ENCODE data around the gene IQGAP2. TPM values are rescaled to one million over a fixed set of nuclear protein-coding genes. Genes with fewer than 3 reads are reported as not detected.

The IQGAP2 gene
- total RNA-seq, 2 experiments from 2014 or later: 62.7 to 72.1 TPM

DNA sequence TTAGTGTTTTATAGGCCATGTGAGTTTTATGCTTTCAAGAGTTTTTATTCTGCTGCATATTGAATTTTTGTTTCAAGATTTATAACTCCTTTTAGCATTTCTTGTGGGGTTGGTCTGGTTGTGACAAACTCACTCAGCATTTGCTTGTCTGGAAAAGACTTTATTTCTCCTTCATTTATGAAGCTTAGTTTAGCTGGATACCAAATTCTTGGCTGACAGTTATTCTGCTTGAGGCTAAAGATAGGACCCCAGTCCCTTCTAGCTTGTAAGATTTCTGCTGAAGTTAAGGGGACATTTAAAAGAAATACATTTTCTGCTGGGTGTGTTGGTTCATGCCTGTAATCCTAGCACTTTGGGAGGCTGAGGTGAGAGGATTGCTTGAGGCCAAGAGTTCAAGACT lies 36.8 kb downstream of the IQGAP2 start:
- Mint-ChIP-seq H3K4me3 (no peak overlapping the region), H3K9me3 (ENCODE audit: insufficient read depth) (peaks cover 18% of the 10 kb centered on the region), H3K27me3 (ENCODE audit: low read depth) (no peaks in the 10 kb centered on the region), H3K4me1 (ENCODE audit: low read depth) (peaks cover 2% of the 10 kb centered on the region), H3K36me3 (ENCODE audit: low read depth) (peaks cover 34% of the 10 kb centered on the region), H3K27ac (no peak overlapping the region)
- ATAC-seq (no peak), DNase-seq (no peak)
- ChIA-PET POLR2A (no interaction called here), CTCF (no interaction called here)

DNA sequence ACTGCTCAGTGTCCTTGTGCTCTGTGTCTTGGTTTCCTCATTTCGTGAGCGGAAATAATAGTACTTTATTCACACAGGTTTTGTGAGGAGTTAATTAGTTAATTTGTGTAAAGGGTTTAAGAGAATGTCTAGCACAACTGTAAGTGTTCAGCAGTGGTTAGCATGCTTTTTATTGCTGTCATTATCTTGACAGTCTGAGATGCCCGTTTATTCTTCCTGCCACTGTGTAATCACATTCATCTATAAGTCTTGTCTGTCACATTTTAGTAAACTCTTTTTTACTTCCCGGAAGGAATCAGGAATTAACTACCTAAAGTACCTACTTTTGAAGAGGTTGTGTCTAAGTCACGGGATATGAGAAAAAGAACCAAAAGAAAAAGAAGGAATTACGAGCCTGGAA lies 38.0 kb downstream of the IQGAP2 start:
- Mint-ChIP-seq H3K27ac (no peak overlapping the region), H3K27me3 (ENCODE audit: low read depth) (no peaks in the 10 kb centered on the region), H3K36me3 (ENCODE audit: low read depth) (peaks cover 39% of the 10 kb centered on the region), H3K4me1 (ENCODE audit: low read depth) (peaks cover 2% of the 10 kb centered on the region), H3K4me3 (no peak overlapping the region), H3K9me3 (ENCODE audit: insufficient read depth) (peaks cover 14% of the 10 kb centered on the region)
- CTCF ChIA-PET: no interaction called here
- POLR2A ChIA-PET: no interaction called here
- DNase-seq (no peak), ATAC-seq (no peak)

DNA sequence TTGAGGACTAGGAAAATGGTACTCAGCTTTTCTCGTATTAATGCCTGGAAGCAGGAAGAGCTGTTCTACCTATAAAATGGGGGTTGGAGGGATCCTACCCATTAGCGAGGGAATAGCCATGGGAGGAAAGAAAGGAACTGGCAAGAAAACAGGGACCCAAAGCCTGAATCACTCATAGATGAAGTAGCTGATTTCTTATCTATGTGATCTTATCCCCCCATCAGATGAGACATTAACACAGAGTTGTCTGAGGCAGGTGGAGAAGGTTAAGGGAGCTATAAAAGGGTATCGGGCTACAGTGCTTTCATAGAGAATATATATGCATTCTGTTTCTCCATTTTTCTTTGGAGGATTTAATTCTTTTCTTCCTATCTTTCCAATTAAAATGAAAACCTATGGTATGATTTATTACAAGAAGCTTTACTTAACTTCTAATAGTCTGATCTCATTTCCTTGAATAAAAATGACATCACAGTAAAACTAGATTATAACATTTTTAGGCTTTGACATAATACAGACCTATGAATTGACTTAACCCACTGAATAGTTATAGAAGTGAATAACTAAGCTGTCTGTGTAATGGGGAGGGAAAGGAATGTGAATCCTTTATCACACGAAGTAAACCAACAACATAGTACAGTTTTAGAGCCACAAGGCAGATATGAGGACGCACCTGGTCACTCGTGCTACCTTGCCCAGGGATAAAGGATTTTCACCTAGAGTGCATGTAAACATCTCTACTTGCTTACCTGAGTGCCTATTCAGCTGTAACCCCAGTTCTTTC lies 39.0 kb downstream of the IQGAP2 start:
- DNase-seq (no peak), ATAC-seq (no peak)
- Mint-ChIP-seq H3K4me1 (ENCODE audit: low read depth) (peaks cover 2% of the 10 kb centered on the region), H3K9me3 (ENCODE audit: insufficient read depth) (peaks cover 14% of the 10 kb centered on the region), H3K27ac (no peak overlapping the region), H3K27me3 (ENCODE audit: low read depth) (no peaks in the 10 kb centered on the region), H3K36me3 (ENCODE audit: low read depth) (peaks cover 41% of the 10 kb centered on the region), H3K4me3 (no peak overlapping the region)
- CTCF ChIA-PET: interaction anchor here (0.7 to 1.2 kb wide), 2 partner anchors 38 to 333 kb away, joined by 3 read pairs; no protein-coding TSS in a partner anchor
- POLR2A ChIA-PET: no interaction called here

DNA sequence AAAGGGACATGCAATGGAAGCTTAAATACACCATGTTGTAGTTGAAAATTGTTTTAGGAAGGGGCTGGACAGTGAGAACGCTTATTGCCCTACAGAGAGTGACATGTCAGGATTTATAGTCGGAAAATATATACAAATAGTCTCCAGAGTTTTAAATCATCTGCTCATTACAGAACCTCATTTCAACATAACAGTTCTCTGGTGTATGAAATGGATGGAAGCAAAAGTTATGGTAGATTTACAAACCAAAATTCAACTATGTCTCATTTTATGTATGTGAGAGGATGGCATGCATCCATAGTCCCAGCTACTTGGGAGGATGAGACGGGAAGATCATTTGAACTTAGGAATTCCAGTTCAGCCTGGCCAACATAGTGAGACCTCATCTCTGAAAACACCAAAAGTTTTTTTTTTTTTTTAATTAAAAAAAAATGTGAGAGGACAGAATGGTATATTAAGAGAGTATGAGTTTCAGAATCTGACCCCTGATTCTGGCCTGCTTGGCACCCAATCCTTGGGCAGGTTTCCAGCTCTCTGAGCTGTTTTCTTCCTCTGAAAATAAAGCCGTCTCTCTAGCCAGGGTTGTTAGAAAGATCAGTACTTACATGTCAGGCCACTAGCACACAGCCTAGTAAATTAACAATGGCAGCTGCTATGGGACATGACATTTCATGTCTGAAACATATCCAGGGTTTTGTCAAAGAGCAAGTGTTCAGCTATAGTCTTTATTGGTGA lies 40.1 kb downstream of the IQGAP2 start:
- no peaks in the 10 kb centered on the region for H3K27me3 Mint-ChIP-seq (ENCODE audit: low read depth)
- H3K4me3 Mint-ChIP-seq: no peak overlapping the region
- peaks cover 41% of the 10 kb centered on the region for H3K36me3 Mint-ChIP-seq (ENCODE audit: low read depth)
- DNase-seq: no peak
- no peaks in the 10 kb centered on the region for H3K4me1 Mint-ChIP-seq (ENCODE audit: low read depth)
- POLR2A ChIA-PET: interaction anchor here (1.2 kb wide), 1 partner anchor 39 kb away, joined by 4 read pairs; no protein-coding TSS in a partner anchor
- ATAC-seq: no peak
- peak overlapping the region; percentile 20 for H3K27ac Mint-ChIP-seq
- H3K9me3 Mint-ChIP-seq (ENCODE audit: insufficient read depth): peaks cover 14% of the 10 kb centered on the region
- CTCF ChIA-PET: interaction anchor here (1.5 kb wide), 1 partner anchor 101 kb away, joined by 3 read pairs; no protein-coding TSS in a partner anchor

DNA sequence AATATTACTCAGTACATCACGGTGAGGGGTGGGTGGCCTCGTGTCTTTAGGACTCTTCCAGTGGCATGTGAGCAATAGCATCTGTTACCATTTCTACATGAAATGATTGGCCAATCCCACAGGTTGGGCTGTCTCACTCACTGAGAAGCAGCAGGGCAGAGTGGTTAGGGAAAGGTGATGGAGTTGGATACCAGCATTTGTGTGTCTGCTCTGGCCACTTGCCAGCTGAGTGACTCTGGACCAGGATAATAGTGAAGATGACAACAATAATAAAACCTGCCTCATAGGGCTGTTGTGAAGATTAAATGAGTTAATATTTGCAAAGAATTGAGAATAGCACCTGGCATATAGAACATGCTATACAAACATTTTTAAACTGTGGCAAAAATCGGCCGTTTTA lies 42.0 kb downstream of the IQGAP2 start:
- peaks cover 38% of the 10 kb centered on the region for H3K36me3 Mint-ChIP-seq (ENCODE audit: low read depth)
- H3K27me3 Mint-ChIP-seq (ENCODE audit: low read depth): no peaks in the 10 kb centered on the region
- peaks cover 10% of the 10 kb centered on the region for H3K4me1 Mint-ChIP-seq (ENCODE audit: low read depth)
- peaks cover under 1% of the 10 kb centered on the region for H3K9me3 Mint-ChIP-seq (ENCODE audit: insufficient read depth)
- POLR2A ChIA-PET: no interaction called here
- CTCF ChIA-PET: no interaction called here
- DNase-seq (no peak), ATAC-seq (no peak)
- H3K27ac Mint-ChIP-seq: no peak overlapping the region
- H3K4me3 Mint-ChIP-seq: no peak overlapping the region

DNA sequence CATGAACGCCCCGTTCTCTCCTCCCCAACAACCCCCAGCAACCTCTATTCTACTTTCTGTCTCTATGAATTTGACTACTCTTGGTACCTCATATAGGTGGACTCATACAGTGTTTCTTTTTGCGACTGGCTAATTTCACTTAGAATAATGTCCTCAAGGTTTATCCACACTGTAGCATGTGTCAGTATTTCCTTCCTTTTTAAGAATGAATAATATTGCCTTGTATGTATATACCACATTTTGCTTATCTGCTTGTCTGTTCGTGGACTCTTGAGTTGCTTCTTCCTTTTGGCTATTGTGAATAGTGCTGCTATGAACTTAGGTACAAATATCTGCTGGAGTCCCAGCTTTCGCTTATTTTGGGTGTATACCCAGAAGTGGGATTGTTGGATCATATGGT lies 42.7 kb downstream of the IQGAP2 start:
- ATAC-seq: no peak
- no peak overlapping the region for H3K27ac Mint-ChIP-seq
- peaks cover 41% of the 10 kb centered on the region for H3K36me3 Mint-ChIP-seq (ENCODE audit: low read depth)

DNA sequence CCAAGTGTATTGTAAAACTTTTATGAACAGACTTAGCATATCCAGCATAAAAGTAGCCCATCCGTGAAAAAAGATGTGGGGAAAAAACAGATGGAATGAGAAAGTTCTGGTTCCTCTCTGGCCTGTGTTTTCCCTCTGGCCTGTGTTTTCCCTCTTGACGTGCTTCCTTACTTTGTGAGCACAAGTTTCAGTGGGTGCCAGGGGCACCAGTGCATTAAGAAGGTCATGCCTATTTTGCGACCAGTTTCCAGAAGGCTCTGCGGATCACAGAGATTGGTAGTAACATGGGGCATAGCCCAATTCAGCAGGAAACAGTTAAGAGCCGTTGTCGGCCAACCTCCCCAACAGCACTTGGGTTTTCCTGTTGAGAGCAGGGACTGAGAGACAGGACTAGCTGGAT lies 43.7 kb downstream of the IQGAP2 start:
- ChIA-PET CTCF (no interaction called here), POLR2A (no interaction called here)
- Mint-ChIP-seq H3K4me3 (no peak overlapping the region), H3K9me3 (ENCODE audit: insufficient read depth) (no peaks in the 10 kb centered on the region), H3K27ac (no peak overlapping the region), H3K4me1 (ENCODE audit: low read depth) (peaks cover 23% of the 10 kb centered on the region), H3K27me3 (ENCODE audit: low read depth) (no peaks in the 10 kb centered on the region), H3K36me3 (ENCODE audit: low read depth) (peaks cover 42% of the 10 kb centered on the region)
- ATAC-seq (no peak), DNase-seq (no peak)

More for the DNA sequence above, 42.7 kb downstream of the IQGAP2 start:
- H3K4me1 Mint-ChIP-seq (ENCODE audit: low read depth): peaks cover 17% of the 10 kb centered on the region
- DNase-seq: no peak
- H3K27me3 Mint-ChIP-seq (ENCODE audit: low read depth): no peaks in the 10 kb centered on the region
- H3K4me3 Mint-ChIP-seq: no peak overlapping the region
- H3K9me3 Mint-ChIP-seq (ENCODE audit: insufficient read depth): no peaks in the 10 kb centered on the region
- ChIA-PET POLR2A (no interaction called here), CTCF (no interaction called here)

DNA sequence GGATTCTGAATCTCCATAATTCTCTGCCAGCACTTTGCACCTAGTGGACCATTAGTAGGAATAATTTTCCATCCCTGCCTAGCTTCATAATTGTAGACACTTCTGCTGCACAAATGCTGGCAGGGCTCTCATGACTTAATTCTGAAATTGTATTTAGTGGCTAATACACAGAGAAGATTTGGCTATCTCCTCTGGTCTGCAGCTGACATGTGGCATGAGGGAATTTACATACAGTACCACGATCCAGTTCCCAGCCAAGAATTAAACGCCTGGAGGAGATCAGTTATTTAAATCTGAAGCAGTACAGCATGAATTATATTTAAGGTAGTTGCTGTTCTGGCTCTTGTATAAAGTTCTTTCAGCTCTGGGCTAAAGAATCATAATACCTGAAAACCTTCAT lies 46.5 kb downstream of the IQGAP2 start:
- no peaks in the 10 kb centered on the region for H3K9me3 Mint-ChIP-seq (ENCODE audit: insufficient read depth)
- POLR2A ChIA-PET: interaction anchor here (0.6 kb wide), 1 partner anchor 31 kb away, joined by 3 read pairs; no protein-coding TSS in a partner anchor
- ATAC-seq (no peak), DNase-seq (no peak)
- no peak overlapping the region for H3K4me3 Mint-ChIP-seq
- no peak overlapping the region for H3K27ac Mint-ChIP-seq
- H3K27me3 Mint-ChIP-seq (ENCODE audit: low read depth): no peaks in the 10 kb centered on the region
- peaks cover 40% of the 10 kb centered on the region for H3K36me3 Mint-ChIP-seq (ENCODE audit: low read depth)
- CTCF ChIA-PET: interaction anchor here (0.8 to 1.2 kb wide), 2 partner anchors 36 to 94 kb away, joined by 3 read pairs; no protein-coding TSS in a partner anchor
- H3K4me1 Mint-ChIP-seq (ENCODE audit: low read depth): peaks cover 23% of the 10 kb centered on the region

DNA sequence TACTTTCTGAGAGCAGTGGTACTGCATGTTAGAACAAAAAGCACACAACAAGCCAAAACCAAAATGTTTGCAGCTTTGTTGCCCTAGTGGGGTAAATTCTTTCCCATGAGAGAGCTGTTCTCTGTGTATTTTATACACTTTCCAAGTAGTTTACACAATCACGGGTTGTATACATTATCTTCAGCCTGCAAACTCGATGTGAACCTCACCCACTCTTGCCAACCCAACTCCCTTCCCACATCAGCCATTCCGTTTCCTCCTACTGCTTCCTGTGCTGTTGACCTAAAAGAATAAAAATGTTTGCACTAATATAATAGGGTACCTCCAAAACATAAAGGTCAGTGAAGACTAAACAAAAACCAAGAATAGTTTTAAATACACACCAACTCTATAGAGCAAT lies 47.0 kb downstream of the IQGAP2 start:
- Mint-ChIP-seq H3K27me3 (ENCODE audit: low read depth) (no peaks in the 10 kb centered on the region), H3K4me1 (ENCODE audit: low read depth) (peaks cover 25% of the 10 kb centered on the region), H3K27ac (peak overlapping the region; percentile 40), H3K9me3 (ENCODE audit: insufficient read depth) (no peaks in the 10 kb centered on the region), H3K4me3 (no peak overlapping the region), H3K36me3 (ENCODE audit: low read depth) (peaks cover 38% of the 10 kb centered on the region)
- ATAC-seq (no peak), DNase-seq (no peak)
- ChIA-PET CTCF (interaction anchor here (0.8 to 1.3 kb wide), 4 partner anchors 10 to 94 kb away, joined by 3 to 5 read pairs (median 3); no protein-coding TSS in a partner anchor), POLR2A (no interaction called here)

DNA sequence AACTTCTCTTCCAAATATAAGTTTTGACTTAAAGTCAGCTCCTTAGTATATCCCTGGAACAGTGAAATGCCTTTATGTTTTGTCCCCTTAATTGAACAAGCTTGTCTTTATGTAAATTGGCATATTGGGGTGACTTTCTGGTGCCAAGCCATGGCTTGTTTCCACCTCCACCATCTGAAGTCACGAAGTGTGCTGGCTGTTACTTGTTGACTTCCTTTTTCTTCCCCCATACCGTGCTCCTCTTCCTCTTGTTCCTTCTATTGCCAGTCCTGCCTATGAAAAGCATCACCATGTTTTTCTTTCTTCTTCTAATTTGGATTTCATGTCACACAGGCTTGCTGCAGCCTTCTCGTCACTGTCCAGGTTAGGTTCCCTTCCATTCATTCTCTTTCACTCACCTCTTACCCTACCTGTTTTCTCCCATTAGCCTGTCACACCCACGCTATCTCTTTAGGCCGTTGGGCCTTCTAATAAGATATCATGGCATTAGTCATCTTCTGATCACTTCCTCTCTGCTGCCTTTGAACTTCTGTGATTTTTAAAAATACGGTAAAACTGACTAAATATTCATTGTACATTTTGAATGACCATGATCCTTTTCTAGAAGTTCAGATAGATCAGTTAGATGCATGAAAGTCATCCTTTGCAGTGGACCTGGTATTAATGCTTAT lies 48.1 kb downstream of the IQGAP2 start:
- ChIA-PET CTCF (interaction anchor here (0.8 to 1.3 kb wide), 4 partner anchors 9 to 93 kb away, joined by 3 to 5 read pairs (median 3); no protein-coding TSS in a partner anchor), POLR2A (no interaction called here)
- Mint-ChIP-seq H3K27ac (no peak overlapping the region), H3K4me1 (ENCODE audit: low read depth) (peaks cover 29% of the 10 kb centered on the region), H3K9me3 (ENCODE audit: insufficient read depth) (no peaks in the 10 kb centered on the region), H3K36me3 (ENCODE audit: low read depth) (peaks cover 36% of the 10 kb centered on the region), H3K27me3 (ENCODE audit: low read depth) (no peaks in the 10 kb centered on the region), H3K4me3 (no peak overlapping the region)
- DNase-seq (no peak), ATAC-seq (no peak)

DNA sequence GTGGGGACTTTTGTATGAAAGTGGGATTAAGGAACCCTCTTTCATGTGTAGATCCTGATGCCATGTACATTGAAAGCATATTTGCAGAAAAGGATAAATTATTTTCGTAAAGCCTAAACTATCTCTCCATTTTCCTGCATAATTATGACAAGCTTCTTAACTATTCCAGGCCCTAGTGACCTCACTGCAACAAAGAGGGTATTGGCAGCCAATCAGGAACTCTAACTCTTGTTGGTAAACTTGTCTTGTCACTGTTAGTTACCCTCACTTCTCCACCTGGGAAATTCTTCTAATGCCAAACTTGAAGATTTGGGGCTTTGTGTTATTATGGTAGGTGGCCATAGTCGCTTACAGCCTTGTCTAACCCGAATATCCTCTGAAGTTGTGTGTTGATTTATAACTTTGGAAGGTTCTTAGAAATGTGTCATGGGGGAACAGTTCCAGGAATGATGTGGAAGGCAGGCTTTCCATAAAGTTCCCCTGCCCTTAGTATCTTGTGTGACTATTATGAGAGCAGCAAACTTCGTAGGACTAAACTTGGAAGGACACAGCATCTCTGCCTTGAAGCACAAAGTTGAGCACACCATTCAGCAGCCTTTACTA lies 52.5 kb downstream of the IQGAP2 start:
- CTCF ChIA-PET: no interaction called here
- Mint-ChIP-seq H3K27ac (no peak overlapping the region), H3K9me3 (ENCODE audit: insufficient read depth) (no peaks in the 10 kb centered on the region), H3K36me3 (ENCODE audit: low read depth) (peaks cover 30% of the 10 kb centered on the region), H3K4me1 (ENCODE audit: low read depth) (peaks cover 37% of the 10 kb centered on the region), H3K4me3 (no peak overlapping the region), H3K27me3 (ENCODE audit: low read depth) (no peaks in the 10 kb centered on the region)
- ATAC-seq (no peak), DNase-seq (no peak)
- POLR2A ChIA-PET: no interaction called here

All from activated CD8-positive, alpha-beta T cell treated with anti-CD3 and anti-CD28 coated beads, Interleukin-2, amount 10 ng/mL, durations not matched to agents 7 days and 5 days (primary cell).